GM12892 (cell line): ENCODE measurements around the gene FOXL3.

Experiments
- POLR2A ChIP-seq: IDR thresholded peaks from 2 replicates; pipeline ENCODE4 v1.6.1; 2011; ENCODE audit warnings: low read depth, low read length, control low read depth
- POLR2AphosphoS5 ChIP-seq: IDR thresholded peaks from 2 replicates; pipeline ENCODE4 v1.6.1; 2011; ENCODE audit warnings: low read depth, low read length, control low read depth
- TAF1 ChIP-seq: IDR thresholded peaks from 2 replicates; pipeline ENCODE4 v1.6.1; 2011; ENCODE audit warnings: low read depth, mild to moderate bottlenecking, control low read depth, low read length, borderline replicate concordance

DNA sequence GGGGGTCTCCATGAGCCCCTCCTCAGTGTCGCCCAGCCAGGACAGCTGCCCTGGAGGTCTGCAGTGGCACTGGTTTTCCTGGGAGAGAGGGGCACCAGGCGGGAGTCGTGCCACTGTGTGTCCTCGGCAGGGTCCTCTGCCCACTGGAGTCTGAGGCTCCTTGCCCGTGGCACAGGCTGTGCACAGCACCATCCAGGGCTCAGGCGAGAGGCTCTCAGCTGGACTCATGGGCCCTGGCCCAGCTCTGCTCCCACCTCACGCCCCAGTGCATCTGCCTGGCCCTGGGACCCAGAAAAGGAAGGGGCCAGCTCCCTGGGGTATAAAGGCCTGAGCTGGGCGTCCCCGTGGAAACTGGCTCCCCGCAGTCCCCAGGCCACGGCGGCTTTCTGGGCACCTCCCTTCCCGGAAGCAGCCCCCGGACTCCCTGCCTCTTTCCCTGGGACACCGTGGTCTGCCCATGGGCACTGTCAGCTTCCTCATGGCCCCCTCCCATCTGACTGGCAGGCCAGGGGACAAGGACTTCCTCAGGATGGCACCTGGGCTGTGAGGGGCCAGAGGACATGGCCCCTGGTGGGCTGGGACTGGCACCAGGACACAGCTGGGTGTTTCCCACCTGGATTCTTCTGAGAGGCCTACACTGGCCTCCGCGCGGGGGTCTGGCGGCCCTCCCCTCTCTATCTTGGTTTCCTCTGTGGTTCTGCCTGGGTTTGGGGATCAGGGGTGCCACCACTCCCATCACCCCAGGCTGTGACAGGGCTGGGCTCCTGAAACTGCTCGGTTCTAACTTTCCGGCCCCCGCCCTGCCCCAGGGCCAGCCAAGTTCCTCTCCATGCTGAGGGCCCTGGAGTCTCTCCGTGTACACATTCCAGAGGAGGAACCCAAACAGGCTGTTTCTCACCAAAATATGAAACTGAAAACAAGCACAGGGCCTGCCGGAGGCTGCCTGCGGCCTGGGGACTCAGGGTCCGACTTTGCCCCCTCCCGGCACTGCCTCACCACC, 5.5 kb downstream of the FOXL3 start:
- no peak for TF ChIP-seq POLR2AphosphoS5
- no peak for TF ChIP-seq POLR2A
- no peak for TF ChIP-seq TAF1
